Stimulated activated CD4-positive, alpha-beta T cell treated with anti-CD3 and anti-CD28 coated beads, Interleukin-15, amount 100 ng/mL, for 24 hours (primary cell): Measurements from ENCODE around the gene FAM89B.

Experiments
- DNase-seq: peaks from one replicate; pipeline ENCODE4 v3.0.0-alpha.2; 2020

Gene FAM89B

DNA sequence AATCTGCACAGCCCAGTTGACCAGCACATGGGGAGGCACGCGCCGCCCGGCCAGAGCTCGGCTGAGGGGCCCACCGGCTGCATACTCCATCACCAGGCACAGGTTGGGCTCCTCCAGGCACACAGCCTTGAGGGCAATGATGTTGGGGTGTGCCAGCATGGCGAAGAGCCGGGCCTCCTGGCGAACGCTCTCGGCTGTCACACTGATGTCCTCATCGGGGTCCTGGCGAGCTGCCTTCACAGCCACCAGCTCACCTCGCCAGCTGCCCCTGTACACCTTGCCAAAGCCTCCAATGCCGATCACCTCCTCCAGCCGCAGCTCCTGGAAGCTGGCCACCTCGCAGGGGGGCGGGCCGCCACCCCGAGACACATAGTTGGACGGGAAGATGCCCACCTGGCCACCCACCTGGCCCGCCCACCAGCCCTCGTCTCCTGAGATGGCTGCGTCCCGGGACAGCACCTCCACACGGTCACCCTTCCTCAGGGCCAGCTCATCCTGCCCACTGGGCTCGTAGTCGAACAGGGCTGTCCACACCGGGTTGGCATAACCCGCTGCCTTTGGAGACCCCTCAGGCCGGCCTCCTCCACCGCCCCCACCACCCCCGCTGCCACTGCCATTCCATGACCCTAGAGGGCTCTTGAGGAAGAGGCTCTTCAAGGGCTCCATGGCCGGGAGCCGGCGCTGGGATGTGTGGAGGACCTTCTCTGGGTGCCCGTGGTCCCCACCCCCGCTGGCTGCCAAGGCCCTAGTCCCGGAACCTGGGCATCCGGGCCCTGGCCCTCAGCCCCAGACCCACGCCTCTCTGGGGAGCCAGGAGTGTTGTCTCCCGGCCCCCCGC lies 41.0 kb downstream of the FAM89B start:
- peak; percentile 34 for DNase-seq

DNA sequence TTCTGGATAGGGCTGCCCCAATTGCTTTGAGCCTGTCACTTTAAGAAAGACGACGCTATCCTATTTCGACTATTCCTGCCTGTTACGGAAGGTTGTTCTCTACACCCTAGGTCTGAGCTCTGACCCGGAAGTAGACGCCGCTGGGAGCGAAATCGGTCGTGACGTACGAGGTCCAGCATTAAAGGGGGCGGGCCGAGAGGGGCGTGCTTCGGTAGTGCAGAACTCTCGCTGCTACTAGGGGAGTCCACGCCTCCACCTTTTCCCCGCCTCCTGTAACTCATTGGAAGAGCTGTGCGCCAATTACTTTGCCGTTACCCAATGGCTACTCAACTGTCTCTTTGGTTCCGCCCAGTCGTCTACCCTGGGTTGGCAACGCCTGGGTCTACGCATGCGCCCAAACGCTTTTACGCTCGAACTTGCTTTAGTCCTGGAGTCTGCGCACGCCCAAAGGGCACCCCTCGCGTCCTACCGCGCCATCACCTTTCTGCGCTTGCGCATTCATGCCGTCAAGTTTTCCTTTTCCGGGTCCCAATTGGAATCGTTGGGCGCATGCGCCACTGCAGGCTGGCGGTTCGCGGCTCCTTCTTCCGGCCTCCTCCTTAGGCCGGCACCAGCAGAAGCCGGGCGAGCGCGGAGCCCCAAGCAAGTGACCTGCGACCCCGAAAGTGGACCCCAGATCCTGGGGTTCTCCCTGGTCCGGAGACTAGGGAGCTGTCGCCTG lies 43.1 kb downstream of the FAM89B start, which contains the start of gene PCNX3:
Gene PCNX3, plus strand, starts transcription at position 548 of the 721 bp plus-strand sequence. CDS start 536 bp downstream, outside the sequence.
- peak; percentile 100 for DNase-seq

- DNase-seq = peak; percentile 77
These were observed 43.7 kb downstream of the FAM89B start for GRCh38 chr11:65615950-65616574.

- DNase-seq = peak; percentile 37
These were observed 44.2 kb downstream of the FAM89B start for GRCh38 chr11:65616575-65617001.

DNA sequence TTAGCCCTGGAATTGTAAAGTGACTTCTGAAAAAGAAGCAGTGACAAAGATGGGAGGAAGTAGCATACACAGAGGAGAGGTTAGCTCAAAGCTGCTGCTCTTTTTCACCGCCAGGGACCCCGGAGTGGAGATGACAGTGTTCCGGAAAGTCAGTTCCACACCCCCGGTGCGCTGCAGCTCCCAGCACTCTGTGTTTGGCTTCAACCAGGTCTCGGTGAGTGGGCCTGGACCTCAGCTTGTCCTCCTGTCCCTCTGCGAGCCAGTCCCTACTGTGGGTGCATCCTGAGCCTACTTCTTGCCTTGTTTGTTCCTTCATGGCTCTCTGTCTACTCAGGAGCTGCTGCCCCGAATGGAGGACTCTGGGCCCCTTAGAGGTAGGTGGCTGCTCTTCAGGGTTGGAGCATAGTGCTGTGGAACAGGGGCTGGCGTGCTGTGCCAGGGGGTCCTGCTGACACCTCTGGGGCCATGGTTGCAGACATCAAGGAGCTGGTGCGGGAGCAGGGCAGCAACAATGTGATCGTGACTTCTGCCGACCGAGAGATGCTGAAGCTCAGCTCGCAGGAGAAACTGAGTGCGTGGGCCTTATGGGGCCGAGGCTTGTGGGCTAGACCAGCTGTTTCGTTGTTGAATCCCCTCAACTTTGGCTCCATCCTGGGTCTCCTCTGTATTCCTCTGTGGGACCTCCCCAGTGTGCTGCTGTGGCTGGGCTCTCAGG lies 45.0 kb downstream of the FAM89B start:
- no peak for DNase-seq

DNA sequence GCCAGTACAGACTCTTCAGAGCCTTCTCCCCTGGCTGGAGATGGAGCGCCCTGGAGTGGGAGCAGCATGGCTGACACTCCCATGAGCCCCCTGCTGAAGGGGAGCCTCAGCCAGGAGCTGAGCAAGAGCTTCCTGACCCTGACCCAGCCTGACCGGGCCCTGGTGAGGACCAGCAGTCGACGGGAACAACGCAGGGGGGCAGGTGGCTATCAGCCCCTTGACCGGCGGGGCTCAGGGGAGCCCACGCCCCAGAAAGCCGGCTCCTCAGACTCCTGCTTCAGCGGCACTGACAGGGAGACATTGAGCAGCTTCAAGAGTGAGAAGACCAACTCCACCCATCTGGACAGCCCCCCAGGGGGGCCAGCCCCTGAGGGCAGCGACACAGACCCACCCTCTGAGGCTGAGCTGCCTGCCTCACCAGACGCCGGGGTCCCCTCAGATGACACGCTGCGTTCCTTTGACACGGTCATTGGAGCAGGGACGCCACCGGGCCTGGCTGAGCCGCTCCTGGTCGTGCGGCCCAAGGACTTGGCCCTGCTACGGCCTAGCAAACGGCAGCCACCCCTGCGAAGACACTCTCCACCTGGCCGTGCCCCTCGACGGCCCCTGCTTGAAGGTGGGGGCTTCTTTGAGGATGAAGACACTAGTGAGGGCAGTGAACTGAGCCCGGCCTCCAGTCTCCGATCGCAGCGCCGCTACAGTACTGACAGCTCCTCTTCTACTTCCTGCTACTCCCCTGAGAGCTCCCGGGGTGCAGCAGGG lies 45.8 kb downstream of the FAM89B start:
- DNase-seq = no peak

DNA sequence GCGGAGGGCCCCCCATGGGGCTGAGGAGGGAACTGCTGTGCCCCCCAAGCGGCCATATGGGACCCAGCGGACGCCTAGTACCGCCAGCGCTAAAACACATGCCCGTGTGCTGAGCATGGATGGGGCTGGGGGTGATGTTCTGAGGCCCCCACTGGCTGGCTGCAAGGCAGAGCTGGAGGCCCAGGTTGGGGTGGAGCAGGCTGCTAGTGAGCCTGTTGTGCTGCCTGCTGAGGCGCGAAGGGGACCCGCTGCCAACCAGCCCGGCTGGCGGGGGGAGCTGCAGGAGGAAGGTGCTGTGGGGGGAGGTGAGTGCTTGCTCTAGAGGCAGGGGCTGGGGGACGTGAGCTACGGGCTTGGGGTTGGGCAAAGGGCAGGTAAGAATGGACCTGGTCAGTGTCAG lies 46.4 kb downstream of the FAM89B start:
- no peak for DNase-seq

DNA sequence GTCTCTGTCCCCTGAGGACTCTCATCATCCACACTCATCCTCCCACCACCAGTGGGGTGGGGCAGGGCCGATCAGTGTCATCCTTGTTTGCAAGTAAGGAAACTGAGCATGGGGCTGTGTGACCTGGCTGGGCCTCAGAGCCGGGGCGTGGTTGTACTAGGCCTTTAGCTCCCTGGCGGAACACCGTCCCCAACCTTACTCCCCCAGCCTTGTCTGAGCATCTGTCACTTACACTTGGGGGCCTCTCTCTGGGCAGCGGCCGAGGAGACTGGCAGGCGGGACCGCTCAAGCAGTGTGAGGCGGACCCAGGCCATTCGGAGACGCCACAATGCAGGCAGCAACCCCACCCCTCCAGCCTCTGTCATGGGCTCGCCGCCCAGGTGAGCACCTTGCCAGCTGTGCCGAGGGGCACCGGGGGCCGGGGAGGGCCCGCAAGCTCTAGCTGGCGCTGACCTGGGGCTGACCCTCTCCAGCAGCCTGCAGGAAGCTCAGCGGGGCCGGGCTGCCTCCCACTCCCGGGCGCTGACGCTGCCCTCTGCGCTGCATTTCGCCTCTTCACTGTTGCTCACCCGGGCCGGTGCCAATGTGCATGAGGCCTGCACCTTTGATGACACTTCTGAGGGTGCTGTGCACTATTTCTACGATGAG lies 47.1 kb downstream of the FAM89B start:
- DNase-seq = no peak

GRCh38 chr11:65620666-65621065 lies 48.3 kb downstream of the FAM89B start:
- no peak for DNase-seq

- no peak for DNase-seq
These were observed 49.1 kb downstream of the FAM89B start for GRCh38 chr11:65621460-65621859.

GRCh38 chr11:65622011-65622410 lies 49.7 kb downstream of the FAM89B start:
- DNase-seq = no peak

DNA sequence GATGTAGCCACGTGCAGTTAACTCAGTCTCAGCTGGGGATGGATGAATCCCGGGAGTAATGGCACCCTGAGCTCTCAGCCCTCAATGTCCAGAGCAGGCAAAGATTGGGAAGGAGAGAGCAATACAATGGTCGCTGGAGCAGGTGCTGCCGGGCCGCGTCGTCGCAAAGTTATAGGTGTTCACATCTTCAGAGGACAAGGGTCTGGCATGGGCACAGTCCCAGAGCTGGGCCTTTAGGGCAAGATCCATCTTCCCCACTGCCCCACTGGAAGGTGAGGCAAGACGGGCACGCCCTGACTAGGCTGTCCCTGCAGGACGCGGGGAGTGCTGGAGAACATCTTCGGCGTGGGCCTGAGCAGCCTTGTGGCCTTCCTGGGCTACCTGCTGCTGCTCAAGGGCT lies 50.8 kb downstream of the FAM89B start:
- no peak for DNase-seq
